NCI-H2107 treated with DMSO at 0.1 percent for 48 hours (cell line): ENCODE results near the gene CHURC1.

ENCODE experiments used
- DNase-seq: peaks from one replicate; lab custom pipeline; 2025; ENCODE audit not compliant: unreplicated experiment; lab: John Stamatoyannopoulos, UW

CHURC1 gene

GRCh38 chr14:64983439-64984310 lies 69.4 kb downstream of the CHURC1 start:
- peak; percentile 80 for DNase-seq
